ENCODE data around the gene MYEOV.

MYEOV gene

GRCh38 chr11:69300120-69301060, 6.4 kb downstream of the MYEOV start:
- no peak for DNase-seq (ENCODE audit: insufficient read length, low spot score)

GRCh38 chr11:69301081-69301454, 7.1 kb downstream of the MYEOV start:
- FAIRE-seq (no peak), DNase-seq (ENCODE audit: insufficient read length, low spot score) (no peak)

More at GRCh38 chr11:69300120-69301060, 6.4 kb downstream of the MYEOV start:
- no peak for FAIRE-seq

- DNase-seq (ENCODE audit: insufficient read length, low spot score) (no peak), FAIRE-seq (no peak)
Measured at GRCh38 chr11:69301455-69302401, 7.8 kb downstream of the MYEOV start.

GRCh38 chr11:69302447-69303020, 8.6 kb downstream of the MYEOV start:
- DNase-seq (ENCODE audit: insufficient read length, low spot score) (no peak), FAIRE-seq (no peak)

GRCh38 chr11:69303427-69303826, 9.5 kb downstream of the MYEOV start:
- FAIRE-seq (no peak), DNase-seq (ENCODE audit: insufficient read length, low spot score) (no peak)

GRCh38 chr11:69304258-69304657, 10.3 kb downstream of the MYEOV start:
- FAIRE-seq: no peak
- DNase-seq (ENCODE audit: insufficient read length, low spot score): no peak

- FAIRE-seq (no peak), DNase-seq (ENCODE audit: insufficient read length, low spot score) (no peak)
Measured at GRCh38 chr11:69304686-69305085, 10.7 kb downstream of the MYEOV start.

GRCh38 chr11:69305885-69306540, 12.1 kb downstream of the MYEOV start:
- DNase-seq (ENCODE audit: insufficient read length, low spot score): no peak
- no peak for FAIRE-seq

GRCh38 chr11:69306821-69307220, 12.9 kb downstream of the MYEOV start:
- FAIRE-seq (no peak), DNase-seq (ENCODE audit: insufficient read length, low spot score) (no peak)

GRCh38 chr11:69307421-69307820, 13.5 kb downstream of the MYEOV start:
- DNase-seq (ENCODE audit: insufficient read length, low spot score) (no peak), FAIRE-seq (no peak)

- no peak for DNase-seq (ENCODE audit: insufficient read length, low spot score)
Measured at GRCh38 chr11:69307871-69308431, 14.0 kb downstream of the MYEOV start.

GRCh38 chr11:69308491-69308911, 14.5 kb downstream of the MYEOV start:
- DNase-seq (ENCODE audit: insufficient read length, low spot score): no peak

More at GRCh38 chr11:69307871-69308431, 14.0 kb downstream of the MYEOV start:
- FAIRE-seq: no peak

GRCh38 chr11:69308936-69309615, 15.1 kb downstream of the MYEOV start:
- DNase-seq (ENCODE audit: insufficient read length, low spot score): no peak
- no peak for FAIRE-seq

More at GRCh38 chr11:69308491-69308911, 14.5 kb downstream of the MYEOV start:
- no peak for FAIRE-seq

- no peak for FAIRE-seq
Measured at GRCh38 chr11:69309631-69310280, 15.8 kb downstream of the MYEOV start.

GRCh38 chr11:69310351-69310750, 16.4 kb downstream of the MYEOV start:
- DNase-seq (ENCODE audit: insufficient read length, low spot score): no peak
- FAIRE-seq: no peak

More at GRCh38 chr11:69309631-69310280, 15.8 kb downstream of the MYEOV start:
- no peak for DNase-seq (ENCODE audit: insufficient read length, low spot score)

- DNase-seq (ENCODE audit: insufficient read length, low spot score) (no peak), FAIRE-seq (peak; percentile 35)
Measured at GRCh38 chr11:69310934-69311766, 17.2 kb downstream of the MYEOV start.

GRCh38 chr11:69311767-69312385, 17.9 kb downstream of the MYEOV start:
- DNase-seq (ENCODE audit: insufficient read length, low spot score) (no peak), FAIRE-seq (peak; percentile 4)

Data from GM19239 (cell line).